ENCODE data around the gene NKD1. TPM values are rescaled to one million over a fixed set of nuclear protein-coding genes. Genes with fewer than 3 reads are reported as not detected.

Gene NKD1
- total and polyA plus RNA-seq, 2 of the 8 experiments (the other 6 are each of a cell fraction or from before 2014, with no cell fraction given) = 0.70 to 4.5 TPM

GRCh38 chr16:50506543-50506937, 41.7 kb upstream of the NKD1 start (continued):
- no peak for TF ChIP-seq CTCF (IDR thresholded peaks at IDR 0.05; ENCODE audit: control extremely low read depth in 1 of 3, insufficient read depth in 1 of 3, low read depth in 1 of 3, low read length in 3 of 3)
- no peak for TF ChIP-seq NRF1 (IDR thresholded peaks at IDR 0.05; ENCODE audit: low read depth, low read length)
- TF ChIP-seq SIX5 (IDR thresholded peaks at IDR 0.05; ENCODE audit: low read depth, low read length) = no peak

Data from H1 (cell line).